Erythroblast (primary cell): ENCODE data around the gene DLG2.

ENCODE experiments used
- GATA1 ChIP-seq: IDR thresholded peaks from 2 replicates; pipeline ENCODE4 v1.6.1; 2011; ENCODE audit warnings: low read depth, mild to moderate bottlenecking, control low read depth, low read length, moderate library complexity
- POLR2A ChIP-seq: IDR thresholded peaks from 2 replicates; pipeline ENCODE4 v1.6.1; 2011; ENCODE audit warnings: mild to moderate bottlenecking, low read length

- no peak for TF ChIP-seq POLR2A
- TF ChIP-seq GATA1, result no peak
Measured at GRCh38 chr11:83691451-83691950, 1935.6 kb downstream of the DLG2 start.
